PC-3 (cell line): ENCODE measurements around the gene CMTM5.

ENCODE experiments used
- CTCF ChIP-seq: fragments of 300-600 bp; sonication (generic); conservative IDR thresholded peaks from 2 replicates; pipeline ENCODE4 v1.5.1; 2017; ENCODE audit warnings: antibody characterized with exemption, low read depth, mild to moderate bottlenecking, low read length
- EZH2 ChIP-seq: fragments of 300-600 bp; sonication (generic); IDR thresholded peaks from one replicate; pipeline ENCODE4 v1.6.1; 2017; ENCODE audit warnings: antibody characterized with exemption, mild to moderate bottlenecking, low read length; ENCODE audit not compliant: unreplicated experiment
- EZH2phosphoT487 ChIP-seq: fragments of 300-600 bp; sonication (generic); IDR thresholded peaks from 2 replicates; pipeline ENCODE4 v1.6.1; 2018; ENCODE audit warnings: mild to moderate bottlenecking, antibody characterized with exemption, low read length, borderline replicate concordance

DNA sequence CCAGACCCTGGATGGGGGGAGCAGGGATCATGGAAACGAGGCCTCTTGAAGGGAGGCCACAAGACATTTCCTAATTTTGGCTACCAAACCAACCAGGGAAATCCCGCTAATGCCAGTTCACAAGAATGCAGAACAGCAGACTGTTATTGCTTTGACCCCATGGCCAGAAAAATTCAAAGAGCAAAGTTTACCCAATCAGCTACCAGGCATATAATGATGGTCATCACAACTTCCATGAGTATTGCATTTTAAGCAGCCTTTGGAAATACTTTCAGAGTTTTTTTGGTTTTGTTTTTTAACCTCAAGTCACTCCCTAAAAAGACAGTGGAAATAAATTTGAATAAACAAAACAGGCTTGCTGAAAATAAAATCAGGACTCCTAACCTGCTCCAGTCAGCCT is 4.3 kb upstream of the CMTM5 start, which contains the start of gene IL25:
- TF ChIP-seq CTCF (no peak), EZH2phosphoT487 (no peak), EZH2 (no peak)
